Gastroesophageal sphincter (tissue), 3 donors: ENCODE results near the gene RBM6.
"Not testable (repeated sequence)": the region's sequence is repeated elsewhere in the genome, so short reads cannot be mapped to it uniquely, and the experiment has no call there.

Experiments used
- POLR2A ChIP-seq, 2 donors: fragments of 450-650 bp; IDR thresholded peaks; one replicate each; pipeline ENCODE4 v1.6.1; 2017; ENCODE audit warnings: antibody characterized with exemption in 2 of 2, mild to moderate bottlenecking in 2 of 2, moderate library complexity in 1 of 2
- TF ChIP-seq, protein P1 (sequence below), 4 experiments: fragments of 200-600 bp in 2 of 4; fragments of 450-650 bp in 2 of 4; sonication (generic) in 1 of 4; IDR thresholded peaks; one replicate each; pipeline ENCODE4 v1.5.1; 2017 to 2019; ENCODE audit warnings: antibody characterized with exemption in 4 of 4, mild to moderate bottlenecking in 2 of 4, moderate library complexity in 2 of 4

DNA sequence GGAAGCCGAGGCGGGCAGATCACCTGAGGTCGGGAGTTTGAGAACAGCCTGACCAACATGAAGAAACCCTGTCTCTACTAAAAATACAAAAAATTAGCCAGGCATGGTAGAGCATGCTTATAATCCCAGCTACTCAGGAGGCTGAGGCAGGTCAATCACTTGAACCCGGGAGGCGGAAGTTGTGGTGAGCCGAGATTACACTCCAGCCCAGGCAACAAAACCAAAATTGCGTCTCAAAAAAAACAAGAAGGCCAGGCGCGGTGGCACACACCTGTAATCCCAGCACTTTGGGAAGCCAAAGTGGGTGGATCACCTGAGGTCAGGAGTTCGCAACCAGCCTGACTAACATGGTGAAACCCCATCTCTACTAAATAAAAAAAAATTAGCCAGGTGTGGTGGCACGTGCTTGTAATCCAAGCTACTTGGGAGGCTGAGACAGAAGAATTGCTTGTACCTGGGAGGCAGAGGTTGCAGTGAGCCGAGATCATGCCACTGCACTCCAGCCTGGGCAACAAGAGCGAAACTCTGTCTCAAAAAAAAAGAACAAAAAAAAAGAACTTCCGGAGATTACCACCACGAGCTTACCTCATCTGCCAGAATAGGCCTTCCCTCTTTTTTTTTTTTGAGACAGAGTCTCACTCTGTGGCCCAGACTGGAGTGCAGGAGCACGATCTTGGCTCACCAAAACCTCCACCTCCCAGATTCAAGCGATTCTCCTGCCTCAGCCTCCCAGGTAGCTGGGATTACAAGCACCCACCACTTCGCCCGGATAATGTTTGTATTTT is 22.0 kb upstream of the RBM6 start:
- TF ChIP-seq, protein P1, sequence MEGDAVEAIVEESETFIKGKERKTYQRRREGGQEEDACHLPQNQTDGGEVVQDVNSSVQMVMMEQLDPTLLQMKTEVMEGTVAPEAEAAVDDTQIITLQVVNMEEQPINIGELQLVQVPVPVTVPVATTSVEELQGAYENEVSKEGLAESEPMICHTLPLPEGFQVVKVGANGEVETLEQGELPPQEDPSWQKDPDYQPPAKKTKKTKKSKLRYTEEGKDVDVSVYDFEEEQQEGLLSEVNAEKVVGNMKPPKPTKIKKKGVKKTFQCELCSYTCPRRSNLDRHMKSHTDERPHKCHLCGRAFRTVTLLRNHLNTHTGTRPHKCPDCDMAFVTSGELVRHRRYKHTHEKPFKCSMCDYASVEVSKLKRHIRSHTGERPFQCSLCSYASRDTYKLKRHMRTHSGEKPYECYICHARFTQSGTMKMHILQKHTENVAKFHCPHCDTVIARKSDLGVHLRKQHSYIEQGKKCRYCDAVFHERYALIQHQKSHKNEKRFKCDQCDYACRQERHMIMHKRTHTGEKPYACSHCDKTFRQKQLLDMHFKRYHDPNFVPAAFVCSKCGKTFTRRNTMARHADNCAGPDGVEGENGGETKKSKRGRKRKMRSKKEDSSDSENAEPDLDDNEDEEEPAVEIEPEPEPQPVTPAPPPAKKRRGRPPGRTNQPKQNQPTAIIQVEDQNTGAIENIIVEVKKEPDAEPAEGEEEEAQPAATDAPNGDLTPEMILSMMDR (IDR thresholded peaks at IDR 0.05), result not testable (repeated sequence)
- not testable (repeated sequence) for TF ChIP-seq POLR2A (IDR thresholded peaks at IDR 0.05)
